Measurements from ENCODE around the gene KPNA1.
"Not testable (repeated sequence)": the region's sequence is repeated elsewhere in the genome, so short reads cannot be mapped to it uniquely, and the experiment has no call there.

The KPNA1 gene

DNA sequence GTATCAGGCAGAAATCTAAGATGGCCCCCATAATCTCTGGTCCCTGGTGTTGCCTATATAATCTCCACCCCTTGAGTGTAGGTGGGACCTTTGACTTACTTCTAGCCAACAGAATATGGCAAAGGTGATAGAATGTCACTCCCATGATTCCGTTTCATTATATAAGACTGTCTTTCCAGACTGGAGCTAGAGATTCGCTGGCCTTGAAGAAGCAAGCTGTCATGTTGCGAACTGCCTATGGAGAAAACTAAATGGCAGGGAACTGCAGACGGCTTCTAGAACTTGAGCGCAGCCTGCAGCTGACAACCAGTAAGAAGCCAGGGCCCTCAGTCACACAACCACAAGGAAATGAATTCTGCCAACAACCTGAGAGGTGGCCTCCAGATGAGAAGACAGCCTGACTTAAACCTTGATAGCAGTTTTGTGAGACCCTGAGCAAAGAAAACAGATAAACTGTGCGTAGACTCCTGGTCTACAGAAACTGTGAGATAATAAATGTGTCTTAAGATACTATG lies 2.2 kb upstream of the KPNA1 start:
- no peak for DNase-seq

GRCh38 chr3:122515870-122516269 lies 1.1 kb upstream of the KPNA1 start:
- DNase-seq, result no peak

DNA sequence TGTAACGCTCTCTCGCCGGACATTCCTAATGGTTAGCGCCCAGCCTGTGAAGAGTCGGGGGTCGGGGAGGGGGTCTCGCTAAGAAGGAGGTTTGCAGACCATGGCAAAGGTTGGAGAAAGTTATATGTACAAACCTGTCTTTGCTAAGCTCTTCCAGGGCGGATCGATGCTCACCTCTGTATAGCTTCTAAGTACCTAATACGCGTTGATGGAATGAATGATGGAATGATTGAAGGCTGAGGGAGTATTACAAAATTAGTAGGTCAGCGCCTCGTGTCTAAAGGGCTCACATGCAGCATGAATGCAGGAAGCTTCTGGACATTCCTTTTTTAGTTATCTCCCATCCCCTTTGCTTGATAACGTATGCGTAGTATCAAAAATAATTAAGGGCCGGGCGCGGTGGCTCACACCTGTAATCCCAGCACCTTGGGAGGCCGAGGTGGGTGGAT lies 305 bp upstream of the KPNA1 start:
- DNase-seq, result no peak

DNA sequence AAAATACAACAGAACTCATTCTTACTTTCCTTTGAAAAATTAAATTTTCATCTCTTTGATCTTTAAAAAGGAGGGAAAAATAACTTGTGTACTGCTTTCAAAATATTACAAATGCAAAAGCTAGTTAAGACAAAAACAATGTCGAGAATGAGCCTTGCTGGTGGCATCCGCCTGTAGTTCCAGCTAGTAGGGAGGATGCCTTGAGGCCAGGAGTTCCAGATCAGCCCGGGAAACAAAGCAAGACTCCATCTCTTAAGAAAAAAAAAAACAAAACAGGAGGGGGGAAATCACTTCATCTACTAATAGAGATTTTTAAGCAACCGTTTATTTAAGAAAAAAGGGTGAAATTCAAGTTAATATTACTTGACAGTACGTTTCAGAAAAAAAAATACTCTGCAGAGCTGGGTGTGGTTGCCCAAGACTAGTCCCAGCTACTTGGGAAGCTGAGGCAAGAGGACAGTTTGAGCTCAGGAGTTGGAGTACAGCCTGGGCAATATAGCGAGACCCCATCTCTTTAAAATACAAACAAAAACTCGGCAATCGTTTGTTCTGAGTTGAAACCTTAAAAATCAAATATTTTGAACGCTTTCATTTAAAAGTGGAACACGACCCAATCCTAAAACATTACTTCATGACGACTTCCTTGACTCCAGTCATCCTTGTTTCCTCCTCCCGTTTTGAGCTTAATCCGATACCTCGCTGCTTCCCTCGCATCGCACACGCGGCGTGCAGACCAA lies 1.2 kb downstream of the KPNA1 start:
- DNase-seq, result peak; percentile 5

DNA sequence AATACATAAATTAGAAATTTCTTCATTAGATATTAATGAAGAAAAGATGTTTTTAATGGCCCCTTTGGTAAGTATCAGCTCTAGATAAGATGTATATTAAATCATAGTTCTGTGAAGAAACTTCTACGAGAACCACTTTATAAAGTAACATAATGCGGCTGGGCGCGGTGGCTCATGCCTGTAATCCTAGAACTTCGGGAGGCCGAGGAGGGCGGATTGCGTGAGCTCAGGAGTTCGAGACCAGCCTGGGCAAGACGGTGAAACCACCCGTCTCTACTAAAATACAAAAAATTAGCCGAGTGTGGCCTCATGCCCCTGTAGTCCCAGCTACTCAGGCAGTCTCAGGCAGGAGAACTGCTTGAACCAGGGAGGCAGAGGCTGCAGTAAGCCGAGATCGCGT lies 2.5 kb downstream of the KPNA1 start:
- DNase-seq, result no peak

DNA sequence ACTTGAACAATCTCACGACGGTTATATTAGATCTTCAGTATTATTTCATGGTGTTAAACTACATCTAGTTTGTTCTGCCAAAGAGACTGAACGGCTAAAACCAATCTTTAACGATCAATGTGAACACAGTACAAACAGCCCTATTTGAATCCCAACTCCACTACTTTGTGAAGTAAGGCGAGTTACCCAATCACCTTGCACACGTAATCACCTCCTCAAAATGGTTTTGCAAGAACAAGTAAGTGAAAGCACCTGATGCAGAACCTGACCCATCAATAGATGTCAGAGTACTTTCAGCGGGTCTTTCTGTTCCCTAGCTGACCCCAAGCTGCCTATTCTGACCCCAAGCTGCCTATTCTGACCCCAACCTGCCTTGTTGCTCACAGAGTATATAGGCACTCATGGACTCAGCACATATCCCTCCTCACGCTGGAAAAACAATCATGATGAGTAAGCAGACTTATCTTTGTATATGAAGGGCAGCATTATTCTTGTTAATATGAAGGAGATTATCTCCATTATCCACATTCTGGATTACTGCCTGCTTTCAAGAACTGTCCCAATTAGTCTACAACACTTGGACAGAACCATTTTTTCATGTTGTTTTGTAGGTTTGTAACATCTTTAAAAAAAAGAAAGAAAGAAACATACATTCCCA lies 3.7 kb downstream of the KPNA1 start:
- DNase-seq, result no peak

DNA sequence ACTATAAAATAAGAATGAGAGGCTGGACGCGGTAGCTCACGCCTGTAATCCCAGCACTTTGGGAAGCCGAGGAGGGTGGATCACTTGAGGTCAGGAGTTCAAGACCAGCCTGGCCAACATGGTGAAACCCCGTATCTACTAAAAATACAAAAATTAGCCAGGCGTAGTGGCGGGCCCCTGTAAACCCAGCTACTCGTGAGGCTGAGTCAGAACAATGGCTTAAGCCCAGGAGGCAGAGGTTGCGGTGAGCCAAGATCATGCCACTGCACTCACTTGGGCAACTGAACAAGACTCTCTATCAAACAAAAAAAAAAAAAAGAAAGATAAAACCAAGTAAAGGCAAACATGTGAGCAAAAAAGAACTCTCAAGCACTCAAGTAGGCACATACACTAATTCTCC lies 5.8 kb downstream of the KPNA1 start:
- DNase-seq, result not testable (repeated sequence)

DNA sequence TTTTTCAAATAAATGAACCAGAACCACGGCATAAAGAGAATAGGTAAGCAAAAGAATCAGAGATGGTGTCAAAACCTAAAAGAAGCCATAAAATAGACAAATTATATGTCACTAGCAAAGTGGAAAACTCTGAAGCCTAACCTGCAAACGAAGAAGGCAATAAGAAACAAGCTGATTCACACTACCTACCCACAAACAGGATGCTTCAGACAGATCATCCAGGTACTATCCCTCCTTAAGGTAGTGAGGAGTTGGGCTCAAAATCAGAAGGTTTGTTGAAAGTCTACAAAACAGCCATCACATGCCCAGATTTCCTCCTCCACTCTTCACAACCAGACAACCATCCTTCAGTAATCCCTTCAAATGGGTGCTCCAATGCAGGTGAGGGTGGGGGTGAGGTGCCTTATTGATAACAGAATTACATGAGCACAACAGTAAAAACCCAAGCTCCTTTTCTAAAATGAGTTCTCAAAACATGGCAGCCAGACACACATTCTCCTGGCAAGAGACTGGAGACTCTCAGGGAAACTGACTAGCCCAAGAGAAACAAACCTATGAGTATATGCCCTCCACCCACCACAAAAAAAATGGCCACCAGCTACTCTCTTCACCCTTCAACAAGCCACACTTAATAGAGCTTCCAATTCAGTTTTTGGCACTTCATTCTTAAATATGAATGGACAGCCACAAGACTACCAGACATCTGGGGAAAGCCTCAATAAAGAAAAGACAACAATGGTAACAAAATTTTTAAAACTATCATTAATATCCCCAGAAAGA lies 6.4 kb downstream of the KPNA1 start:
- DNase-seq, result no peak

- DNase-seq, result no peak
Observed at GRCh38 chr3:122506450-122506849, 8.3 kb downstream of the KPNA1 start.

DNA sequence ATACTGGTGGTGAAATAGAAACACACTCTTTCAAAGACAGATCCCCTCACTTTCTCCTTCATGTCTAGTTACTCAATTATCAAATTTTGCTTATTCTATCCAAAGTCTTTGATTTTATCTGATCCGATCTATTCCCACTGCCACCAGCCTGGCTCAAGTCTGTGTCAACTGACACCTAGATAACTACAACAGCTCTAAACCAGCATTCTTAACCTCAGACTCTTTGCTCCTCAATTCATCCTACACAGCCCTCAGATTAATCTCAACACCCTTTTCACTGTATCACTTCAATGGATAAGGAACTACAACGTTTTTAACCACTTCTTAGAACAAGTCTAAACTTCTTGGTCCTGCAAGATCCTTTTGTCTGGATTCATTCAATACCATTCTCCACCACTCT lies 9.1 kb downstream of the KPNA1 start:
- no peak for DNase-seq

GRCh38 chr3:122502941-122503340 lies 11.8 kb downstream of the KPNA1 start:
- DNase-seq, result no peak

DNA sequence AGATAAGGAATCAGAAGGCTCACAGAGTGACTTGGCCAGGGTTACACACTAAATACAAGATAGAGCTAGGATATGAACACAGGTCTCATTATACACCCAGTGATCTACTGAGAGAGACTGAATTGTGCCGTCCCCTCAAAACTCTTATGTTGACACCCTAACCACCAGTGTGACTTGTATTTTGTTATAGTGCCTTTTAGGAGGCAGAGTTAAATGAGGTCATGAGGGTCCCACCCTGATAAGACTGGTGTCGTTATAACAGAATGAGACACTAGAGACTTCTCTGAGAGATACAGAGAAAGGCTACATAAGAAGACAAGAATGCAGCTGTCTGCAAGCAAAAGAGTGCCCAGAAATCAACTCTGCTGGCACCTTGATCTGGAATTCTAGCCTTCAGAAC lies 12.6 kb downstream of the KPNA1 start:
- DNase-seq, result no peak

DNA sequence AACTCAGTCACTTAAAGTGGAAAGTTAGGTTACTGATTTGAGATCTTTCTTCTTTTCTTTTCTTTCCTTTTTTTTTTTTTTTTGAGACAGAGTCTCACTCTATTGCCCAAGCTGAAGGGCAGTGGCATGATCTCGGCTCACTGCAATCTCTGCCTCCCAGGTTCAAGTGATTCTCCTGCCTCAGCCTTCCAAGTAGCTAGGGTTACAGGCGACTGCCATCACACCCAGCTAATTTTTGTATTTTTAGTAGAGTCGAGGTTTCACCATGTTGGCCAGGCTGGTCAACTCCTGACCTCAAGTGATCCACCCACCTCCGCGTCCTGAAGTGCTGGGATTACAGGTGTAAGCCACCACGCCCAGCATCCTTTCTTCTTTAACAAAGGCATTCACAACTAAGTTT lies 13.8 kb downstream of the KPNA1 start:
- not testable (repeated sequence) for DNase-seq

GRCh38 chr3:122498152-122498551 lies 16.6 kb downstream of the KPNA1 start:
- DNase-seq, result no peak

GRCh38 chr3:122497425-122497824 lies 17.3 kb downstream of the KPNA1 start:
- DNase-seq, result peak; percentile 87

DNA sequence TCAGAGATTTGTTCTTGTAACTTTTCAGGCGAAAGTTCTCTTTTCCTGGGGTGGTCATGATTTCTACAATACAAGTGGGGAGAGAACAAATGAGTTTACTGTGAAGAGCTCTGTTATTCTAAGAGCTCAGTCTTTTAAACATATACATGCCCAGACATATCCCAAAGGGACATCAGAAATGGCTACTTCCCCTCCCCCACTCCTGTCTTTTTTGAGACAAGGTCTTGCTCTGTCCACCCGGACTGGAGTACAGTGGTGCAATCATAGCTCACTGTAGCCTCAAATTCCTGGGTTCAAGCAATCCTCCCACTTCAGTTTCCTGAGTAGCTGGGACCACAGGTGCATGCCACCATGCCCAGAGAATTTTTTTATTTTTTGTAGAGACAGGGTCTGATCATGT lies 18.2 kb downstream of the KPNA1 start:
- no peak for DNase-seq

DNA sequence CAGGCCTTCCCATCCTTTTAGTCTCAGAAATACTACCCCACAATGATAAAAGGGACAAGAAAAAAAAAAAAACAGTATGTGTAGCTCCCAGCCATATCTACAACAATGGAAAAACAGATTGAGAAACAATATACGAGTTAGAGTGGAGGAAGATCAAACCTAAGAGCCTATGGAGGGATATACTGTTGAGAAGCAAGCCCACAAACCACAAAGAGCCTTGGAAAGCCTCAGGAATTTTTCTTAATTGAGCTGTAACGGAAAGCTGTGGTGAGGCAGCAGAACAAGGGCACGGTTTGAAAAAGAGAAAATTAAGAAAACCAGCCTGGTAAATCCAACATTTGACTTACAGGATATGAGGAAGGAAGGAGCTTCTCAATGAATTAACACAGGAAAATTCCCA lies 21.4 kb downstream of the KPNA1 start:
- peak; percentile 88 for DNase-seq

- DNase-seq, result no peak
Observed at GRCh38 chr3:122488262-122488973, 26.3 kb downstream of the KPNA1 start.

DNA sequence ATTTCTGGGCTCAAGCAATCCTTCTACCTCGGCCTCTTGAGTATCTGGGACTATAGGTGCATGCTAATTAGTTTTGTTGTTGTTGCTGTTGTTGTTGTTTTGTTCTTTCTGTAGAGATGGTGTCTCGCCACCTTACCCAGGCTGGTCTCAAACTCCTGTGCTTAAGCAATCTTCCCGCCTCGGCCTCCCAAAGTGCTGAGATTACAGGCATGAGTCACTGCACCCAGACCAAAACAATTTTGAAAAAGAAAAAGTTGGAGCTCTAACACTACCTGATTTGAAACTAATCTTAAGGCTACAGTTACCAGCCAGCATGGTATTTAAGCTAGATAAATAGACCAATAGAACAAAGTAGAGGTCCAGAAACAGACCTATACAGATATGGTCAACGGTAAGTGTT lies 29.8 kb downstream of the KPNA1 start:
- DNase-seq, result peak; percentile 46

- DNase-seq, result no peak
Observed at GRCh38 chr3:122481390-122481789, 33.3 kb downstream of the KPNA1 start.

- DNase-seq, result no peak
Observed at GRCh38 chr3:122476532-122476931, 38.2 kb downstream of the KPNA1 start.

GRCh38 chr3:122475316-122475715 lies 39.4 kb downstream of the KPNA1 start:
- peak; percentile 50 for DNase-seq

DNA sequence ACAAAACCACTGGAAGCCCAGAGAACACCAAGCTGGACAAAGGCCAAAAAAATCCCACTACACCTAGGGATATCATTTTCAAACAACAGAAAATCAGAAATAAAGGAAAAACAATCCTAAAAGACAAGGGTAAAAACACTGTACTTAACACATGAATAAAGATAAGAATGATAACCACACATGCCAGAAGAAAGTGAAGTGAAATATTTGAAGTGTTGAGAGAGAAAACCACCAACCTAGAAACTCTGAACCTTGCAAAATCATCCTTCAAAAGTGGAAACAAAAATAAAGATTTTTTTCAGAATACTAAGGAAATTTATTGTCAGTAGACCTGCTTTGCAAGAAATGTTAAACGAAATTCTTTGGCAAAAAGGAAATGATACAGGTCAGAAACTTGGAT lies 45.1 kb downstream of the KPNA1 start:
- no peak for DNase-seq

Measured in fibroblast of skin of right biceps (primary cell).